Activated T-helper 17 cell treated with anti-CD3 and anti-CD28 coated beads, Interleukin-2, amount 50 U/mL, for 72 hours (primary cell): ENCODE data around the gene LMBRD2. TPM values are rescaled to one million over a fixed set of nuclear protein-coding genes. Genes with fewer than 3 reads are reported as not detected.
"Not testable (repeated sequence)": the region's sequence is repeated elsewhere in the genome, so short reads cannot be mapped to it uniquely, and the experiment has no call there.

Source experiments
- ATAC-seq: fragments of 150-1000 bp; cut with Tn5 transposase; replicated peaks from 2 replicates; pipeline ENCODE4 v1.10.0; 2021; ENCODE audit warnings: mild to moderate bottlenecking, moderate library complexity
- H3K27ac Mint-ChIP-seq: one replicate; pipeline ENCODE4 v1.8.0; 2022; ENCODE audit warnings: mixed read lengths
- H3K27me3 Mint-ChIP-seq: one replicate; pipeline ENCODE4 v1.8.0; 2022; ENCODE audit warnings: mixed read lengths
- H3K36me3 Mint-ChIP-seq: one replicate; pipeline ENCODE4 v1.8.0; 2022; ENCODE audit warnings: low read depth, mild to moderate bottlenecking, mixed read lengths
- H3K4me1 Mint-ChIP-seq: one replicate; pipeline ENCODE4 v1.8.0; 2022; ENCODE audit warnings: mixed read lengths
- H3K4me3 Mint-ChIP-seq: one replicate; pipeline ENCODE4 v1.8.0; 2022; ENCODE audit warnings: mild to moderate bottlenecking, mixed read lengths
- H3K9me3 Mint-ChIP-seq: one replicate; pipeline ENCODE4 v1.8.0; 2022; ENCODE audit warnings: mixed read lengths
- total RNA-seq, 2 donors: library from RNA; stranded (reverse); gene quantifications; one replicate each; pipeline ENCODE4 v1.2.3, GENCODE V29; 2022

LMBRD2 gene
- total RNA-seq, result 10 to 100 TPM; 11.1 to 11.6 TPM

- peak within 1 kb of the TSS; percentile 94 for H3K27ac Mint-ChIP-seq
- peak within 1 kb of the TSS; percentile 94 for H3K4me3 Mint-ChIP-seq
- peaks cover 23% of the 10 kb centered on the region for H3K4me1 Mint-ChIP-seq
- H3K27me3 Mint-ChIP-seq, result no peaks in the 10 kb centered on the region
- H3K9me3 Mint-ChIP-seq, result no peaks in the 10 kb centered on the region
- ATAC-seq, result peak; percentile 99
- H3K36me3 Mint-ChIP-seq, result peaks cover 48% of the 10 kb centered on the region
Measured at GRCh38 chr5:36151434-36152323, at the start of gene LMBRD2, which contains the start of gene SKP2. Gene LMBRD2, minus strand, starts transcription at chr5:36151887. Its CDS starts 8,538 bp downstream, at chr5:36143349. Gene SKP2, plus strand, starts transcription at chr5:36152111. Its CDS starts 152 bp downstream, at chr5:36152263.

GRCh38 chr5:36200513-36200912, 48.8 kb upstream of the LMBRD2 start:
- H3K4me3 Mint-ChIP-seq, result no peak overlapping the region
- H3K9me3 Mint-ChIP-seq, result no peaks in the 10 kb centered on the region
- no peaks in the 10 kb centered on the region for H3K27me3 Mint-ChIP-seq
- ATAC-seq, result no peak
- H3K36me3 Mint-ChIP-seq, result peaks cover 59% of the 10 kb centered on the region
- no peak overlapping the region for H3K27ac Mint-ChIP-seq
- no peaks in the 10 kb centered on the region for H3K4me1 Mint-ChIP-seq

- Mint-ChIP-seq H3K4me3 (no peak overlapping the region), H3K36me3 (peaks cover 60% of the 10 kb centered on the region), H3K4me1 (no peaks in the 10 kb centered on the region), H3K27ac (no peak overlapping the region), H3K27me3 (no peaks in the 10 kb centered on the region), H3K9me3 (no peaks in the 10 kb centered on the region)
- ATAC-seq, result no peak
Measured at GRCh38 chr5:36199620-36200019, 47.9 kb upstream of the LMBRD2 start.

- H3K9me3 Mint-ChIP-seq, H3K4me3 Mint-ChIP-seq, ATAC-seq, H3K27ac Mint-ChIP-seq, H3K27me3 Mint-ChIP-seq, H3K4me1 Mint-ChIP-seq: not testable (repeated sequence)
- H3K36me3 Mint-ChIP-seq, result peaks cover 66% of the 10 kb centered on the region
Measured at GRCh38 chr5:36198783-36199182, 47.1 kb upstream of the LMBRD2 start.

- H3K36me3 Mint-ChIP-seq, result peaks cover 70% of the 10 kb centered on the region
- H3K27me3 Mint-ChIP-seq, result no peaks in the 10 kb centered on the region
- no peaks in the 10 kb centered on the region for H3K4me1 Mint-ChIP-seq
- H3K9me3 Mint-ChIP-seq, result no peaks in the 10 kb centered on the region
- H3K4me3 Mint-ChIP-seq, result no peak overlapping the region
- H3K27ac Mint-ChIP-seq, result no peak overlapping the region
- ATAC-seq, result no peak
Measured at GRCh38 chr5:36198281-36198680, 46.6 kb upstream of the LMBRD2 start.

GRCh38 chr5:36193746-36194145, 42.1 kb upstream of the LMBRD2 start:
- peaks cover 7% of the 10 kb centered on the region for H3K9me3 Mint-ChIP-seq
- no peaks in the 10 kb centered on the region for H3K4me1 Mint-ChIP-seq
- H3K27ac Mint-ChIP-seq, result no peak overlapping the region
- H3K4me3 Mint-ChIP-seq, result no peak overlapping the region
- no peaks in the 10 kb centered on the region for H3K27me3 Mint-ChIP-seq
- ATAC-seq, result no peak
- peaks cover 83% of the 10 kb centered on the region for H3K36me3 Mint-ChIP-seq

- H3K4me3 Mint-ChIP-seq, ATAC-seq, H3K9me3 Mint-ChIP-seq, H3K4me1 Mint-ChIP-seq, H3K27me3 Mint-ChIP-seq, H3K27ac Mint-ChIP-seq: not testable (repeated sequence)
- H3K36me3 Mint-ChIP-seq, result peaks cover 97% of the 10 kb centered on the region
Measured at GRCh38 chr5:36184408-36184807, 32.7 kb upstream of the LMBRD2 start.

- no peaks in the 10 kb centered on the region for H3K27me3 Mint-ChIP-seq
Measured at GRCh38 chr5:36181774-36182173, 30.1 kb upstream of the LMBRD2 start.

GRCh38 chr5:36180556-36181350, 29.1 kb upstream of the LMBRD2 start:
- no peak overlapping the region for H3K27ac Mint-ChIP-seq
- ATAC-seq, result no peak
- H3K9me3 Mint-ChIP-seq, result no peaks in the 10 kb centered on the region
- no peaks in the 10 kb centered on the region for H3K4me1 Mint-ChIP-seq
- H3K4me3 Mint-ChIP-seq, result no peak overlapping the region
- H3K36me3 Mint-ChIP-seq, result peaks cover 94% of the 10 kb centered on the region
- no peaks in the 10 kb centered on the region for H3K27me3 Mint-ChIP-seq

More at GRCh38 chr5:36181774-36182173, 30.1 kb upstream of the LMBRD2 start:
- Mint-ChIP-seq H3K36me3 (peaks cover 97% of the 10 kb centered on the region), H3K4me1 (no peaks in the 10 kb centered on the region), H3K27ac (no peak overlapping the region), H3K9me3 (no peaks in the 10 kb centered on the region), H3K4me3 (no peak overlapping the region)
- ATAC-seq, result no peak

GRCh38 chr5:36179950-36180349, 28.3 kb upstream of the LMBRD2 start:
- Mint-ChIP-seq H3K27ac (peak overlapping the region; percentile 37), H3K27me3 (no peaks in the 10 kb centered on the region), H3K9me3 (no peaks in the 10 kb centered on the region), H3K4me1 (no peaks in the 10 kb centered on the region), H3K4me3 (no peak overlapping the region), H3K36me3 (peaks cover 97% of the 10 kb centered on the region)
- ATAC-seq, result no peak

GRCh38 chr5:36178524-36178890, 26.8 kb upstream of the LMBRD2 start:
- H3K27me3 Mint-ChIP-seq, result no peaks in the 10 kb centered on the region

GRCh38 chr5:36177715-36178523, 26.2 kb upstream of the LMBRD2 start:
- Mint-ChIP-seq H3K27ac (peak overlapping the region; percentile 45), H3K36me3 (peaks cover 97% of the 10 kb centered on the region)

More at GRCh38 chr5:36178524-36178890, 26.8 kb upstream of the LMBRD2 start:
- Mint-ChIP-seq H3K9me3 (no peaks in the 10 kb centered on the region), H3K27ac (no peak overlapping the region), H3K4me3 (no peak overlapping the region), H3K4me1 (no peaks in the 10 kb centered on the region), H3K36me3 (peaks cover 97% of the 10 kb centered on the region)
- no peak for ATAC-seq

GRCh38 chr5:36177154-36177553, 25.5 kb upstream of the LMBRD2 start:
- H3K36me3 Mint-ChIP-seq, result peaks cover 97% of the 10 kb centered on the region
- H3K4me3 Mint-ChIP-seq, result no peak overlapping the region
- no peak for ATAC-seq
- H3K27ac Mint-ChIP-seq, result peak overlapping the region; percentile 45
- H3K9me3 Mint-ChIP-seq, result no peaks in the 10 kb centered on the region
- no peaks in the 10 kb centered on the region for H3K4me1 Mint-ChIP-seq
- no peaks in the 10 kb centered on the region for H3K27me3 Mint-ChIP-seq

More at GRCh38 chr5:36177715-36178523, 26.2 kb upstream of the LMBRD2 start:
- Mint-ChIP-seq H3K9me3 (no peaks in the 10 kb centered on the region), H3K4me1 (no peaks in the 10 kb centered on the region), H3K4me3 (no peak overlapping the region), H3K27me3 (no peaks in the 10 kb centered on the region)
- no peak for ATAC-seq

- Mint-ChIP-seq H3K36me3 (peaks cover 97% of the 10 kb centered on the region), H3K9me3 (no peaks in the 10 kb centered on the region), H3K27ac (no peak overlapping the region), H3K4me1 (no peaks in the 10 kb centered on the region), H3K27me3 (no peaks in the 10 kb centered on the region), H3K4me3 (no peak overlapping the region)
- no peak for ATAC-seq
Measured at GRCh38 chr5:36175043-36175442, 23.4 kb upstream of the LMBRD2 start.
